H9 (cell line): ENCODE measurements around the gene BEND7. TPM values are rescaled to one million over a fixed set of nuclear protein-coding genes. Genes with fewer than 3 reads are reported as not detected.

Experiments used
- DNase-seq: peaks from one replicate; pipeline ENCODE4 v3.0.0-alpha.2; 2017
- H2AFZ ChIP-seq: one replicate; pipeline ENCODE4 v1.6.1; 2013; ENCODE audit warnings: mild to moderate bottlenecking, low read length, control low read depth, moderate library complexity
- H2AK5ac ChIP-seq: 2 replicates; pipeline ENCODE4 v1.6.1; 2013; ENCODE audit warnings: low read length, control low read depth, mixed read lengths; ENCODE audit not compliant: insufficient read length
- H2BK120ac ChIP-seq: one replicate; pipeline ENCODE4 v1.6.1; 2013; ENCODE audit warnings: low read depth, mild to moderate bottlenecking, low read length, control low read depth, inconsistent platforms; ENCODE audit not compliant: poor library complexity, severe bottlenecking
- H2BK12ac ChIP-seq: 2 replicates; pipeline ENCODE4 v1.6.1; 2013; ENCODE audit warnings: low read length, control low read depth, mixed read lengths, low read depth; ENCODE audit not compliant: insufficient read length
- H2BK15ac ChIP-seq: 2 replicates; pipeline ENCODE4 v1.6.1; 2013; ENCODE audit warnings: low read depth, low read length, control low read depth
- H2BK20ac ChIP-seq: one replicate; pipeline ENCODE4 v1.6.1; 2013; ENCODE audit warnings: low read depth, mild to moderate bottlenecking, low read length, control low read depth, inconsistent platforms; ENCODE audit not compliant: poor library complexity, severe bottlenecking
- H2BK5ac ChIP-seq: 2 replicates; pipeline ENCODE4 v1.6.1; 2013; ENCODE audit warnings: low read length, control low read depth, mixed read lengths; ENCODE audit not compliant: insufficient read length
- H3K14ac ChIP-seq: 2 replicates; pipeline ENCODE4 v1.6.1; 2013; ENCODE audit warnings: low read length, control low read depth; ENCODE audit not compliant: insufficient read depth
- H3K18ac ChIP-seq: 2 replicates; pipeline ENCODE4 v1.6.1; 2013; ENCODE audit warnings: low read depth, mild to moderate bottlenecking, mixed read lengths, low read length, control low read depth; ENCODE audit not compliant: insufficient read length
- H3K23ac ChIP-seq: 2 replicates; pipeline ENCODE4 v1.6.1; 2013; ENCODE audit warnings: low read length, control low read depth, mixed read lengths, low read depth; ENCODE audit not compliant: insufficient read length
- H3K23me2 ChIP-seq: 2 replicates; pipeline ENCODE4 v1.6.1; 2013; ENCODE audit warnings: low read depth, mild to moderate bottlenecking, mixed read lengths, low read length, control low read depth; ENCODE audit not compliant: insufficient read length, poor library complexity, severe bottlenecking
- H3K27ac ChIP-seq: 2 replicates; pipeline ENCODE4 v1.5.1; 2013; ENCODE audit warnings: low read length, control low read depth, mixed read lengths, low read depth; ENCODE audit not compliant: insufficient read length
- H3K27me3 ChIP-seq: 2 replicates; pipeline ENCODE4 v1.6.1; 2013; ENCODE audit warnings: low read length, control low read depth, inconsistent platforms; ENCODE audit not compliant: insufficient read depth
- H3K4ac ChIP-seq: 2 replicates; pipeline ENCODE4 v1.6.1; 2013; ENCODE audit warnings: low read depth, mild to moderate bottlenecking, control low read depth, inconsistent platforms, low read length, moderate library complexity
- H3K4me1 ChIP-seq: 2 replicates; pipeline ENCODE4 v1.6.1; 2013; ENCODE audit warnings: low read length, control low read depth, inconsistent platforms; ENCODE audit not compliant: insufficient read depth
- H3K4me2 ChIP-seq: 2 replicates; pipeline ENCODE4 v1.6.1; 2013; ENCODE audit warnings: low read length, control low read depth, mixed read lengths; ENCODE audit not compliant: insufficient read length, insufficient read depth
- H3K56ac ChIP-seq: 2 replicates; pipeline ENCODE4 v1.6.1; 2013; ENCODE audit warnings: low read depth, mild to moderate bottlenecking, mixed read lengths, low read length, control low read depth; ENCODE audit not compliant: insufficient read length
- H3K79me1 ChIP-seq: 2 replicates; pipeline ENCODE4 v1.6.1; 2013; ENCODE audit warnings: low read depth, mild to moderate bottlenecking, moderate library complexity, low read length, control low read depth, inconsistent platforms; ENCODE audit not compliant: insufficient read depth, poor library complexity, severe bottlenecking
- H3K79me2 ChIP-seq: 2 replicates; pipeline ENCODE4 v1.6.1; 2013; ENCODE audit warnings: low read length, control low read depth, inconsistent platforms; ENCODE audit not compliant: insufficient read depth
- H3K9ac ChIP-seq: 2 replicates; pipeline ENCODE4 v1.6.1; 2013; ENCODE audit warnings: low read length, control low read depth, mixed read lengths; ENCODE audit not compliant: insufficient read length; ENCODE audit errors: extremely low read depth
- H3K9me3 ChIP-seq: one replicate; pipeline ENCODE4 v1.6.1; 2013; ENCODE audit warnings: low read depth, low read length, inconsistent platforms; ENCODE audit not compliant: control insufficient read depth
- H3T11ph ChIP-seq: one replicate; pipeline ENCODE4 v1.6.1; 2013; ENCODE audit warnings: mild to moderate bottlenecking, low read length, control low read depth, inconsistent platforms
- H4K20me1 ChIP-seq: one replicate; pipeline ENCODE4 v1.6.1; 2013; ENCODE audit not compliant: control insufficient read depth, insufficient read length, insufficient read depth
- H4K5ac ChIP-seq: 2 replicates; pipeline ENCODE4 v1.6.1; 2013; ENCODE audit warnings: low read depth, mild to moderate bottlenecking, mixed read lengths, low read length, control low read depth; ENCODE audit not compliant: insufficient read length
- H4K8ac ChIP-seq: replicated peaks from 2 replicates; pipeline ENCODE4 v1.6.1; 2013; ENCODE audit warnings: low read length, control low read depth, mixed read lengths, low read depth; ENCODE audit not compliant: insufficient read length
- H4K91ac ChIP-seq: 2 replicates; pipeline ENCODE4 v1.6.1; 2013; ENCODE audit warnings: low read depth, mild to moderate bottlenecking, moderate library complexity, mixed read lengths, low read length, control low read depth; ENCODE audit not compliant: insufficient read length
- H3K27ac Mint-ChIP-seq, 3 experiments: 2 replicates in 2 of 3; 3 replicates in 1 of 3; pipeline ENCODE4 v1.8.0; 2020 to 2021; ENCODE audit warnings: mixed read lengths in 3 of 3, mild to moderate bottlenecking in 1 of 3, moderate library complexity in 1 of 3
- H3K27me3 Mint-ChIP-seq: 2 replicates; pipeline ENCODE4 v1.8.0; 2021; ENCODE audit warnings: low read depth, mild to moderate bottlenecking, moderate library complexity, mixed read lengths
- H3K36me3 Mint-ChIP-seq, 3 experiments: 2 replicates in 2 of 3; 3 replicates in 1 of 3; pipeline ENCODE4 v1.8.0; 2020 to 2021; ENCODE audit warnings: low read depth in 3 of 3, mixed read lengths in 3 of 3; ENCODE audit not compliant: insufficient read depth in 1 of 3
- H3K4me1 Mint-ChIP-seq, 2 experiments: 2 replicates each; pipeline ENCODE4 v1.8.0; 2020; ENCODE audit warnings: mixed read lengths in 2 of 2
- H3K4me3 Mint-ChIP-seq, 2 experiments: 2 replicates in 1 of 2; 3 replicates in 1 of 2; pipeline ENCODE4 v1.8.0; 2020 to 2021; ENCODE audit warnings: mild to moderate bottlenecking in 2 of 2, mixed read lengths in 2 of 2, moderate library complexity in 1 of 2
- H3K9me3 Mint-ChIP-seq, 2 experiments: 2 replicates in 1 of 2; 3 replicates in 1 of 2; pipeline ENCODE4 v1.8.0; 2020; ENCODE audit warnings: mild to moderate bottlenecking in 2 of 2, mixed read lengths in 2 of 2, moderate library complexity in 1 of 2
- CTCF ChIP-seq: fragments of 200-600 bp; sonication (generic); conservative IDR thresholded peaks from 3 replicates; pipeline ENCODE4 v1.8.0; 2021; ENCODE audit warnings: antibody characterized with exemption, mild to moderate bottlenecking
- WGBS: extraction: QIAGEN DNeasy Blood & Tissue Kit; methylation state at CpG from one replicate; pipeline ENCODE4 v1.1.7; 2013; ENCODE audit warnings: missing lambda C conversion rate, low lambda C conversion rate, mixed read lengths; ENCODE audit not compliant: insufficient read length; ENCODE audit errors: extremely low coverage; 5-methylcytosine and 5-hydroxymethylcytosine counted together
- total RNA-seq: library from RNA; stranded (reverse); gene quantifications from 2 replicates; pipeline ENCODE4 v1.2.1, GENCODE V29; 2021

The BEND7 gene
- total RNA-seq, 1 experiment from 2014 or later, result 17.7 TPM

- no peak overlapping the region for H2BK12ac ChIP-seq
- no peak overlapping the region for H4K5ac ChIP-seq
- no peak overlapping the region; the same call in 1 of the 2 replicates for H3K14ac ChIP-seq
- H4K8ac ChIP-seq, result no peak overlapping the region
- DNase-seq, result no peak
- TF ChIP-seq CTCF, result no peak
- H3K9me3 ChIP-seq, result no peaks in the 10 kb centered on the region
- no peak overlapping the region for H2AK5ac ChIP-seq
- H3K18ac ChIP-seq, result no peak overlapping the region
- no peak overlapping the region for H3K4me2 ChIP-seq
- H3K4me3 Mint-ChIP-seq, result no peak overlapping the region
- no peak overlapping the region for H2BK5ac ChIP-seq
- H2BK120ac ChIP-seq, result no peak overlapping the region
- no peak overlapping the region for H2AFZ ChIP-seq
- H3K79me2 ChIP-seq, result no peaks in the 10 kb centered on the region
- H3K9ac ChIP-seq, result no peak overlapping the region
- no peaks in the 10 kb centered on the region for H3K79me1 ChIP-seq
- no peak overlapping the region for H4K91ac ChIP-seq
- peaks cover 4 to 8% of the 10 kb centered on the region in 2 experiments; a peak in 3 of 4 replicates for H3K4me1 Mint-ChIP-seq
- H3K23ac ChIP-seq, result no peak overlapping the region
- no peaks in the 10 kb centered on the region for H3K23me2 ChIP-seq
- H3K9me3 Mint-ChIP-seq, result no peaks in the 10 kb centered on the region
- WGBS, result no CpG with 5 or more reads among the region's 11 CpGs
- H3K36me3 Mint-ChIP-seq, result no peaks in the 10 kb centered on the region; a peak in 2 of 7 replicates
- H4K20me1 ChIP-seq, result no peaks in the 10 kb centered on the region
- H3T11ph ChIP-seq, result no peak overlapping the region
- no peak overlapping the region for H2BK15ac ChIP-seq
- no peak overlapping the region for H3K27ac ChIP-seq
- no peak overlapping the region for H3K56ac ChIP-seq
- H3K27me3 ChIP-seq, result no peaks in the 10 kb centered on the region
- H3K4ac ChIP-seq, result no peak overlapping the region
- no peaks in the 10 kb centered on the region for H3K4me1 ChIP-seq
- peak overlapping the region in 2 of 3 experiments; percentile 22 to 90; a peak in 3 of 7 replicates for H3K27ac Mint-ChIP-seq
- no peak overlapping the region for H2BK20ac ChIP-seq
- no peaks in the 10 kb centered on the region; the same call in 1 of the 2 replicates for H3K27me3 Mint-ChIP-seq
These were observed 24.9 kb downstream of the BEND7 start for GRCh38 chr10:13503745-13504463.
